CD4-positive, alpha-beta T cell treated with Interferon alpha-2 for 1 hour (primary cell): ENCODE data around the gene NHLRC4.

Source experiments
- DNase-seq, 2 donors: peaks; one replicate each; pipeline ENCODE4 v3.0.0-alpha.2; 2020 to 2022

Gene NHLRC4, protein sequence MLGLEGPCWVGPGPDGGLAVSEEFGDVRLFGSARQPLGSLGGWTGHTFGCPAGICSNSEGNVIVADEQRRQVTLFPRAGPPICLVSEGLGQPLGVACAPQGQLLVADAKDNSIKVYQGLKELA

DNA sequence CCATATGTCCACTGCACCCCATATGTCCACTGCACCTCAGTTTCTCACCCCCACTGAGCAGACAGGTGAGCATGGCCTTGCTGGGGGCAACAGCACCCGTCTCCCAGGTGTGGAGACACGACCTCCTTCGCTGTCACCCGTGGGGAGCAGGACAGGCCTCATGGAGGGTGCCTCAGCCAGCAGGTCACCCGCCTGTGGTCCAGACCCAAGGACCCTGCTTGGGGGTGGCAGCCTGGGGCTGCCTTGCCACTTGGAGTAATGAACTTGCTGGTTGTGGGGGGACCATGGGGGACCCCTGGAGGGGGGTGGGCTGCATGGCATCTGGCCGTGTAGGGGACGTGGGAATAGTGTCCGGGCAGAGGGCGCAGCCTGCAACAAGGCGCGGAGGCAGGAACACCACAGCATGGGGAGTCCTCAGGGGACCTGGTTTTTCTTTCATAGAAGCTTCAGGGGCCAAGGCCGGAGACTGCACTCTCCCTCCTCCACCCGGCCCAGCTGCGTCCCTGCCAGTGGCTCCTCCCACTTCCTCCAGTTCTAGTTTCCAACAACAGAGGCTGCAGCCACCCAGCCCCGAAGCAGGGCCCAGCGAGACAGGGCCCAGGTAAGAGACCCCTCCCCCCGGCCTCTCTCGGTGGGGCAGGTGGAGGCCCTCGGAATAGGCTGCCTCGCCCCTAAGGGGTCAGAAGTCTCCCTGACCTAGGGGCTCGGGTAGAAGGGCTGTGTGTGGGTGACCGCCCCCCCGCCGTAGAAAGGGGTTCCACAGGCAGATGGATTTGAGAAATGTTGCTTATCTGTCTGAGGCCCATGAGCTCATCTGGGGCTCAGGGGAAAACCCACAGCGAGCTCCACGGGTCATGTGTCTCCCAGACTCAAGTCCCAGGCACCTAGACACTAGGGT lies at the start of gene NHLRC4:
Gene NHLRC4 (plus strand): TSS at position 531 of the 898 bp plus-strand sequence. CDS start 1,043 bp downstream, outside the sequence.
- peak; percentile 47 to 61 for DNase-seq

DNA sequence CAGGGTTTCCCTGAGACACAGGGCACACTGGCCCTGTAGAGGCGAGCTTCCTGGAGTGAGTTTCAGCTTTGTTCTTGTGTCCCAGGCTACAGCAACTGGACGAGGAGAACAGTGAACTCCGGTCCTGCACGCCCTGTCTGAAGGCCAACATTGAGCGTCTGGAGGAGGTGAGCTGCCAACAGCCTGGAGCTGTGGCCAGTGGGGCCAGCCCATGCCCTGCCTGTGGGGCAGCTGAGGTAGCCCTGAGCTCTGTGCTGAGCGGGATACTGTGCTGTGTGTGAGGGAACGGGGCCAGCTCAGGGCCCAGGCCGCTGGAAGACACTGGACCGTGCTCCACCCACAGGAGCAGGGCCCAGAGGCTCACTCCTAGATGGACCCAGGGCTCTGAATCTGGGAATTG lies 47.9 kb upstream of the NHLRC4 start:
- DNase-seq, result no peak

DNA sequence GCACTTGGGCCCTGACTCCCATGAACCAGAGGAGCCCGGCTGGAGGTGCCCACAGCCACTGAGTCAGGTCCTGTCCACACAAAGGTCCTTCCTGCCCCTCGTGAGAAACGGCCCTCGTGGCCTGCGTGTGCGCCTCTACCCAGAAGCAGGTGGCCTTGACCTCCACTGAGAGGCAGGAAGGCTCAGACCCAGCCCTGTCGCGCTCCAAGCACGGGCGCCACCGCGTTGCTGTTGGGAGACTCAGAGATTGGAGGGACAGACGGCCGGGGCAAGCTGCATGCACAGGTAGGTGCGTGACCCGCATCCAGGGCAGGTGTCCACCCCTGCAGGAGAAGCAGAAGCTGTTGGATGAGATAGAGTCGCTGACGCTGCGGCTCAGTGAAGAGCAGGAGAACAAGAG lies 47.4 kb upstream of the NHLRC4 start:
- DNase-seq, result no peak

DNA sequence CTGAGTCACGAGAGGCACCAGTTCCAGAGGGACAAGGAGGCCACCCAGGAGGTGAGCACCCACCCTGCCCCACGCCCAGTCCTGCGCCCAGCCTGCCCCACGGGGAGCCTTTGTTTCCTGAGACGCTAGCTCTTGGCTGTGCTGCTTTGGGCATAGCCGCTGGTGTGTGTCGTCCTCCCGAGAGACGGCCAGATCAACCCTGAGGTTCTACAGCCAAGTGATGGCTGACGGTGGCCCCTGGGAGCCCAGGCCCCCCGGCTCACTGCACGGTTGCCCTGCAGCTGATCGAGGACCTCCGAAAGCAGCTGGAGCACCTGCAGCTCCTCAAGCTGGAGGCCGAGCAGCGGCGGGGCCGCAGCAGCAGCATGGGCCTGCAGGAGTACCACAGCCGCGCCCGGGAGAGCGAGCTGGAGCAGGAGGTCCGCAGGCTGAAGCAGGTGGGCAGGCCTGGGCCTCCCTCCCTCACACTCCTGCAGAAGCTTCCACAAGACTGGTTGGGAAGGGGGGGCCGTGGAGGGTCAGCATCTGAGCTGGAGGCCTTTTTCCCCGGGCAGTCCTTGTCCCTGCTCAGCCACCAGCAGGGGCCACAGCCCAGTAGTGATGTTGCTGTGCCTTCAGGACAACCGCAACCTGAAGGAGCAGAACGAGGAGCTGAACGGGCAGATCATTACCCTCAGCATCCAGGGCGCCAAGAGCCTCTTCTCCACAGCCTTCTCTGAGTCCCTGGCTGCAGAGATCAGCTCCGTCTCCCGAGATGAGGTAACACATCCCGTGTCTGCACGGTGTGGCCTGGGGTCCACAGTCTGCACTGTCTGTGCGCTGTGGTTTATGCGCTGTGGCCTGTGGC lies 46.7 kb upstream of the NHLRC4 start:
- DNase-seq, result no peak

DNA sequence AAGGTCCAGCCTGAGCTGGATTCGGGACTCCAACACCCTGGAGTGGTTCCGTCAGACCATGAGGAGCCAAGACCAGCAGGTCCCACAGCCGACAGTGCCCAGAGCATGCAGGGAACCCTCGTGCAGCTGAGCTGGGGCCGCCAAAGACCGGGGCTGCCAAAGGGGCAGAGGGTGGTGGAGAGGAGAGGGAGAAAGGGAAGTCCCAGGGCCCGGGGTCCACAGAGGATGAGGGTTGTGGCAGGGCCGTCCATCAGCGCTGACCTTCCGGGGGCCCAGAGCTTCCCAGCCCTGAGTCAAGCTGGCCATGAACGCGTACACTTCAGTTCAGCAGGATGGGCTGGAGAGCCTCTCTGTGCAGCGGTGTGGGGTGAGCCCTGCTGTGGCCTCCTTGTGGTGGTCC lies 46.0 kb upstream of the NHLRC4 start:
- DNase-seq, result no peak

DNA sequence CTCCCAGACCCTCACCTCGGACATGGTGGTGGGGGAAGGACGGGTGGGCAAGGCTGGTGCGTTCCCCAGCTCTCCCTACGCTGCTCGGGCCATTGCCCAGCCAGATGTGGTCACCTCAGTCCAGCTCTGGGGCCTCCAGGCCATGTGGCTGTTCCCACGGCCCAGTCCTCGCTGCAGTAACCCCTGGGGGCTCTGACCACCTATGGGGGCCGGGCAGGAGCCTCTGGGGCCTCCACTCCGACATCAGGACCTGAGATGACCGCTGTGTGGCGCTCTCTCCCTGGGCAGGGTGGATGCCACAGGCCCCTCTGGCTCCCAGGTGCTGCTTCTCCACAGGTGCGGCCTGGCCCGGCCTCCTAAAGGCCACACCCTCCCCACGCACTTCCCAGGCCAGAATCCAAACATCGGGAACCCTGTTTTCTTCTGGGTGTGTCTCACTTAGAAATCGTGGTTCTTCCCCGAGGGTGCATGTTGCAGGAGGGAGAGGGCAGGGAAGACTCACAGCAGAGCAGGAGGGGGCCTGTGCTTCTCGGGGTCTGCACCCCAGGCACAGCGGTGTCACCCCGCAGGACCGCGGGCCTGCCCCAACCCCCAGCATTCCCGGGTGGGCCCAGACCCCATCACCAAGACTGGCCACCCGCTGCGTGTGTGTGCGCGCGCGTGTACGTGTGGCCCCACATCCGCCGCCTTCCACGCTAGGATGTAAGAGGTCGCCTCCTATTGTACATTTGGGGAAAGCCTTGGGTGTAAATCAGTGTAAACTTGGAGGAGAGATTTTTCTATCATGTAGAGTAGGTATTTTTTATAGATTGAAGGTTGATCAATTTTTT lies 45.2 kb upstream of the NHLRC4 start:
- DNase-seq, result no peak

DNA sequence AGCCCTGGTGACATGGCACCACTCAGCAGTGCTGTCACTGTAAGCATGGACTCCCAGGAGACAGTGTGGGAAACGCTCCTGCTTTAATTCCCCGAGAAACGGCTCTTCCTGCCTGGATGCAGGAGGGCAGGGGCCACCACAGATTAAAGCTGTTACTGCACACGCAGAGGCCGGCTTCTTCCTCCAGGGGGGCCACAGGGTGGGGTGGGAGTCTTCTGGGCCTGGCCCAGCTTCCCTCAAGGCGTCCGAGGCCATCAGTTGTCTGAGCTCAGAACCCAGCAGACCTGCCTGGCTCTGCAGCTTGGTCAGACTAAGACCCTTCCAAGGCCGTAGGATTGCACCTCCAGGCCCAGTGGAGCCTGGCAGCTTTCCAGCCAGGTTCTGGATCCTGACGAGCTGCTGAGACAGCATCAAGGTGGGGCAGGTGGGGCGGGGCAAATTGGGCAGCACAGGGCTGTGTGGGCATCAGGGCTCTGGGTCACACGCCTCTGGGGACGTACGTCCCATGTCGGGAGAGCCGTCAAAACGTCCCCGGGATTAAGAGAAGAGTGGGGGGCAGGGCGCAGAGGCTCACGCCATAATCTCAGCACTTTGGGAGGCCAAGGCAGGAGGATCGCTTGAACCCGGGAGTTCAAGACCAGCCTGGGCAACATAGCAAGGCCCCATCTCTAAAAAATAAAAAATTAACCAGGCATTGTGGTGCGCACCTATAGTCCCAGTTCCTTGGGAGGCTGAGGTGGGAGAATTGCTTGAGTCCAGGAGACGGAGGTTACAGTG lies 44.3 kb upstream of the NHLRC4 start:
- DNase-seq, result no peak

DNA sequence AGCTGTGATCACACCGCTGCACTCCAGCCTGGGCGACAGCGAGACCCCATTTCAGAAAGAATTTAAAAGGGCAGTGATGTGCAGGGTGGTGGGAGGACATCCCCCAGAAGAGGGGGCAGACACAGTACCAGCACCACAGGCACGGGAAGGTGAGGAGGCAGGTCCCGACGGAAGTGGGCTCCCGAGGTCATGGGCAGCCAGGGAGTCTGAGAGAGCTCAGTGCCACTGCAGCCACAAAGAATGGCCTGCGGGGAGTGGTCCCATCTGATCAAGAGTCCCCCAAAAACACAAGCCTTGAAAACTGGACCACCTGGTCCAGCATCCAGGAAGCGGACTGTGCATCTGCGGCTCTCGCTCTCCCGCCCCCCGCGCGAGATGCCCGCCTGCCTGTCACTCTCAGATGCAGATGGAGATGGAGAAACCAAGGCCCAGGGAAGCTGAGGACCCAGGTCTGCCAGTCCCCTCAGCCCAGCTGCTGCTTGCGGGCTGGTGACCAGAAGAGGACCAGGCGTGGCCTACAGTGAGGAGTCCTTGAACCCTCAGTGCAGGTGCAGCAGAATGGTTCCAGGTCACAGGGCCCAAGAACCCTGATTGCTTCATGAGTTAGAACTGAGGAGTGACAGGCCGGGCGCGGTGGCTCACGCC lies 43.6 kb upstream of the NHLRC4 start:
- DNase-seq, result no peak

DNA sequence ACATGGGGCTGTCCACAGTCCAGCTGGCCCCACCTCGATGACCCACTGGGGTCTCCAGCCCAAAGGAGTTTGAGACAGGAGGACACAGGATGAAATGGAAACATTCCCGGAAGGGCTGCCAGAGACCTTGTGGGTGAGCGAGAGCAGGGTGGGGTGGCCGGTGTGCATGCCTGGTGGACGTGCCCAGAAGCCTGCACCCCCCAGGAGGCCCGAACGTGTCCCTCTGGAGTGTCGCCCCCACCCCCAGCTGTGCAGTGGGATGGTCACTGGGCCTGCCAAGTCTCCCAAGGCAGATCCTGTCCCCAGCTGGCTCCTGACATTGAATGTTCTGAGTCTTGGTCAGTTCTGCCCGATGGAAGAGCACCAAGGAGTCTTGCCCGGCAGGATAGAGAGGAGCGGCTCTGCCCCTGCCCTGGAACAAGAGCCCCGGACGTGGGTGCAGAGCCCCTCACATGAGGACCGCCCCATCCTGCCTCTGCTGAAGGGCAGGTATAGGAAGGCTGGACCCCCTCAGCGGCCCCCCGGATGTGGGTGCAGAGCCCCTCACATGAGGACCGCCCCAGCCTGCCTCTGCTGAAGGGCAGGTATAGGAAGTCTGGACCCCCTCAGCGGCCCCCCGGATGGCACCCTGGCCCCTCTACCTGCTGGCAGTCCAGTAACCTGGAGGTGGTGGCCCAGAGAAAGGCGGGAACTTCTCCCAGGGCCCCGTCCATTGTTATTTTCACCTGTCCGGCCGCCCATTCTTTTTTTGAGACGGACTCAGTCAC lies 42.3 kb upstream of the NHLRC4 start:
- no peak for DNase-seq

DNA sequence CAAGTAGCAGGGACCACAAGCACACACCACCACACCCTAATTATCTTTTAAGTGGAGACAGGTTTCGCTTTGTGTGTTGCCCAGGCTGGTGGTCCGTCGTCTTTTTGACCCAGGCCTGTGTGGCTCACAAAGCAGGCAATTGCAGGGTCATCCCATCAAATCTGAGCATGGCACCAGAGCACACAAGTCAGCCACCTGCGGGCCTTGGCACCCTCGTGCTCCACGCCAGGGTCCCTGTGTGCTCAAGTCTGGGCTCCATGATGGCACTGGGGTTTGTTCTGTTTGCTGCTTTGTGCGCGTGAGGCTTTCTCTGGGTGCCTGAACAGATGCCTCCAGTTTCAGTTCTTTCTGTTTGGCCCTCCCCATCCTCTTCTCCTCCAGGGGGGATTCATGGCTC lies 41.7 kb upstream of the NHLRC4 start:
- no peak for DNase-seq

DNA sequence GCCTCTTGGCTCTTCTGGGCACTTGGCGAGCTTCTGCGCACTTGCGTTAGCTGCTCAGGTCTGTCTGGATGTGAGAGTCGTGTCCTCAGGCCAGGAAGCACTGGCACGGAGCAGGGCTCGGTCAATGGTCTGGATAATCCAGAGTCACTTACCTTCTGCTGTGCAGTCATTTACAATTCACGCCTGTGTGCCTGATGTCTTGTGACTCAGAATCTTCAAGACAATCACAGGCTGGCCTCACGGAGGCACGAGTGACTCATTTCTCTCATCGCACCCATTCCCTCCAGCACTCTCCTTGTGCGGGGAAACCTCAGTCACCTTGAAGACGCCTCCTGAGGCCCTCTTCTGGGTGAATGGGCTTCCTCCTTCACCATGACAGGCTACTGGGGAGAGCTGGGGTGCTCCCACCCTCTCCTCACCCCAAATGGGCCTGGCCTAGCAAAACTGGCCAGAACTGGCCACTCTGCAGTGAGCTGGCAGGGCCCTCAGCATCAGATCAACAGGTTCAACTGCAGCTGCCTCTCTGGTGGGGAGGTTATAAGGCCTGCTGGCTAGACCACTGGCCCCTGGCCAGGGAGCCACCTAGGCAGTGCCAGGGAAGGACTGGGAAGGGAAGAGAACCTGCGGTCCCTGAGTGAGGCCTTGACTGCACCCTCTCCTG lies 41.2 kb upstream of the NHLRC4 start:
- peak; percentile 9 to 42 for DNase-seq

DNA sequence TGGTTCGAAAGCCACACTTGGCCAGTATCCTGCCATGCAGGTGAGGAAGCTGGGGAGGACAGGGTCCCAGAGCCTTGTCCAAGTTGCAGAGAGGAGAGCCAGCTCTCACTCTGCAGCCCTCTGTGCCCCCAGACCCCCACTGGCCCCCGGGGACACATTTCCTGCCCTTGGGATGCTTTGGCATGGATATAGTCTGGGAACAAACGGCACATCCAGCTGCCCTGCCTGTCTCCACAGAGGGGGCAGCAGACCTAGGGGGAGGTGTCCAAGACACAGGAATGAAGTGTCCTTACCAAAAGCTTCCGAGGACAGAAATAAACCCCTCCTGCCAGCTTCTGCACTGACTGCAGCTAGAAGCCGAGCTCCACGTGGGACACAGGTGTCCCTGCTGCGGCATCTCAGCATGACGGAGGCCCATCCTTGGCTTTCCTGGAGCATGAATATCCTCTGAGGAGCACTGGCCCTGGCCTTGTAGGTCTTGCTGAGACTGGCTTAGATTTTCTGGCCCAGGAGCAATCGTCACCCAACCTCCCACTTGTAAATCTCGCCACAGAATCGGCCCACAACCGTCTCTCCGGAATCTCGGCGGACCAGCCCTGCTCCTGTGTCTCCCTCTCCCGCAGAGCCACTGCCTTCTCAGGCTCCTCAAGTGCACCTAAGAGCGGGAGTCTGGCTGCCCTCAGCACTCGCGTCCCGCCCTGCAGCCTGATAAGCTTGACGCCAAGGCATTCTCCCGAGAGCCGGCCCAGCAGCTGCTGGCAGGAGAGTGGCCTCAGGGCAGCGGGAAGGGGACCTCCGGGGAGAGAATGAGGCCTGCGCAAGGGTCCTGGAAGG lies 40.4 kb upstream of the NHLRC4 start:
- no peak for DNase-seq

DNA sequence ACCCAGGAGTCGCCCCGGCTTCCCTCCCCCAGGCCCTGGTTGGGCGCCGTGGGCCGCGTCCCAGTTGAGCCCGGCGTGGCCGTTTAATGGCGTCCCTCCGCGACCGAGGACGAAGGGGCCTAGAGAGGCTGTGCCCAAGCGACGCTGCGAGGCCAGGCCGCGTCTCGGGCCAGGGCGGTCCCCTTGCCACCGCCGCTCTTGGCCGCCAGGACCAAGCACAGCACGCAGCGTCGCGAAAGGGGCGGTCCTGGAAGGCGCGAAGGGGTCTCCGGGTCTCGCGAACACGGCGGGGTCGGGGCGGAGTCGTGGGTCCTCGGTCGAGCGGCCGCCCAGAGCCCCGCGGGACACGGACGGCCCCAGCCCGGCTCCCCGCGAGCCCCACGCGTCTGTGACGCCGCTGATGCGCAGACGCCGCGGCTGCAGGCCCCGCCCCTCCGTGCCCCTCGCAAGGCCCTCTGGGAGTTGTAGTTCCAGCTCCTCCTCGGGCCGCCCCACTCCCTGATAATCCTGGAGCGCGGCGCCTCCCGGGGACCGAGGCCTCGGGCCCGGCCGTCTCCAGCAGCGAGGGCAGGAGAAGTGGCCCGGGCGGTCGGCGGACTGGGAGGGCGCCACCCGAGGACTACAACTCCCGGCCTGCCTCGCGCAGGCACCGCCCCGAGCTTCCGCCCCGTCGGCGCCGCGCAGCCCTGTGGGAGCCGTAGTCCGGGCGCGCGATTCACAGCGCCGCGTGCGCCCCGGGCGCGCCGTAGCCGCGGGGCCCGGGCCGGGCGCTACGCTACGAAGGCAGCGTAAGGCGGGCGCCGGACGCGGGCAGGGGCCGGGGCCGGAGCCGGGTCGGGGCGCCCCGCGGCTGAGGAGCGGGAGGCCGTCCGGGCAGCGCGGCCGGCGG lies 39.5 kb upstream of the NHLRC4 start, which contains the start of gene CAPN15:
Gene CAPN15 (plus strand): TSS at position 698 of the 889 bp plus-strand sequence. CDS start 19,127 bp downstream, outside the sequence.
- peak; percentile 81 to 88 for DNase-seq

DNA sequence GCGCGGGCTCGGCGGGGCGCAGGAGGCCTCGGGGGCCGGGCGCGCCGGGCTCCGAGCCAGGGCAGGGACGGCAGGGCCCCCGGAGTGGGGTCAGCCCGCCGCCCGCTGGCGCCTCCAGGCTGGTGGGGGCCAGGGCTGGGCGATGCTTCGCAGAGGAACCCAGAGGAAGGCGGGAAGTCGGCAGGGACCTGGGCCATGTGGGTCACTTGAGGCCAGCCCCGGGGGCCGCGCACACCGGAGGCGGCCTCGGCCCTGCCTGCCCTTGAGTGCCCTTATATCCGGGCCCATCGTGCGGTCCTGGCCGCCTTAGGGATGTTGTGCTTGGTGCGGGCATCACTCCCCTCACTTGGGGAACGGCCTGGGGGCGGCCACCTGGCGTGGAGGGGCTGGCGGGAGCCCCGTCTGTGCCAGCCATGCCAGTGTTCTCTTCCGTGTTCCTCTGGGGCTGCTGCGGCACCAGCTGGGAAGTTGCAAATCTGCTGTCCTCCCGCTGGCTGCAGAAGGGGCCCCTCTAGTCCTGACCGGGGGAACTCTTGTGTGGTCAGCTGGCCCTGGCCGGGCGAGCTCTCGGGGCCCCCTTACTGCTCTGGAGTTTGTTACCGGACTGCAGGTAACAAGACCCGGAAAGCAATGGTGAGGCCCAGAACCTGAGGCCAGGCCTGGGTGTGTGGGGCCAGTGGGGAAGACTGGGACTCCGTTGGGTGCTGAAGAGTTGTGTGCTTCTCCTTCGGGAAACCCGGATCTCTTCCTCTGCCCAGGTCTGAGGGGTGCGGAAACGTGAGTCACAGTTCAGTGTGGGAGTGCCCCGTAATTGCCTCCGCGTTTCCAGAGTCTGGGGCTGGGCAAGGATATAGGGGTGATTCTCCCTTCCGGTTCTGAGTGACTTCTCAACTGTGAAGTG lies 38.4 kb upstream of the NHLRC4 start:
- DNase-seq, result peak; percentile 15 to 28

DNA sequence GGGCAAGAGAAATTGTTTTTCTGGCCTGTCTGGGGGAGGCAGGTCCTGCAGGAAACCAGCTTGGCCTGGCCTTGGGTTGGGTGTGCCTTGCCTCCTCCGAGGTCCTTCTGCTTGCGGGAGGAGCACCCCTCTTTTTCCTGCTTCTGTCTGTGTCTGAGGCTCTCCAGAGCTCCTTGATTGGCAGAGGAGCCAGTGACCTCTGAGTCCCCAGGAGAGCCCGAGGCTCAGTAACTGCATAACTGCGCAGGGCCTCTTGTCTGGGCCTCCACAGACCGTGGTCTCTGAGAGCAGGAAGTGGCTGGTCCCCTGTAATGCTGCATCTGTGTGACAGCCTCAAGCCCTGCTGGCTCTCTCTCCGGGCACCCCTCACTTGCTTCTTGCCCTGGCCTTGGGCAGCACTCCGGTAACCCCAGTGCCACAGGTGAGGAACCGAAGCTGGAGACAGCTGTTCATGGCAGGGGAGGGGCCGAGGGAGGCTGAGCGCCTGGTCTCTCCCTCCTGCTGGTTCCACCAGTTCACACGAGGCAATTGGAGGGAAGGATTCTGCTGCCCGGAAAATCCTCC lies 37.7 kb upstream of the NHLRC4 start:
- peak; percentile 7 to 35 for DNase-seq

DNA sequence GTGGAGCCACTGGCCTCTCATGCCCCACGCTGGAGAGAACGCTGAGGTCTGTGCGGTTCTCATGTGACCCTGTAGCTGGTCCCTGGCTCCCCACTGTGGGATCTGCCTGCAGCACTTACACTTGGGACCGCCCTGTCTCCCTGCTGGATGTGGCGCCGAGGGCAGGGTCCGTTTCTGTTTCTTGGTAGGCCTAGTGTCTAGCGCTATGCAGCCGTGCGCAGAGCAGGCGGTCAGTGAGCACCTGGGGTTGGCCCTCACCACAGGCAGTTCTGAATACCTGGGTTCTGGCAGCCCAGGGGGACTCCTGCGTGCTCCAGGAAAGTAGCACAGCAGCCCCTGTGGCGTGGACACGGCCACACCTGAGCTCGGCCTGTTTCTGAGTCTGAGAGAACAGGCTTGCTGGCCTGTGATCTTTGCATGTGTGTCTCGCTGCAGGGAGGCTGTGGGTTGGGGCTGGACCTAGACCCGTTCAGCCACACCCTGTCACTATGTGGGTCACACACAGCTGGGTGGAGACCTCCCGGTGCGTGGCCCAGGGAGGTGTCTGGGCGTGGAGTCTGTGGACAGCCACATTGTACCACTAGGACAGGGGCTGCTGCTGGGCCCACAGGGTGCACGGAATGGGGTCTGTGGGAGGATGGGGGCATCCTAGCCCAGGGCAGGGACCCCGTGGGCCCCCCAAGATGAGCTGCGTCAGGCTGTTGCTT lies 36.5 kb upstream of the NHLRC4 start:
- no peak for DNase-seq
